K562 (cell line): ENCODE data around the gene SIRT2. TPM values are rescaled to one million over a fixed set of nuclear protein-coding genes. Genes with fewer than 3 reads are reported as not detected.

Source experiments
- CBX3 ChIP-seq, 2 experiments: IDR thresholded peaks; 1 replicate in 1 of 2; 2 replicates in 1 of 2; pipeline ENCODE4 v1.6.1; 2012; ENCODE audit warnings: inconsistent platforms in 2 of 2, low read length in 2 of 2, borderline replicate concordance in 1 of 2, control low read depth in 1 of 2
- CCAR2 ChIP-seq: fragments of 200-400 bp; formaldehyde crosslinking; IDR thresholded peaks from 2 replicates; pipeline ENCODE4 v1.6.1; 2017; ENCODE audit warnings: mild to moderate bottlenecking, low read depth, low read length
- CXXC5 ChIP-seq: fragments of 250-450 bp; sonication (Bioruptor Pico); IDR thresholded peaks from 2 replicates; pipeline ENCODE4 v1.8.0; 2022; ENCODE audit warnings: inconsistent platforms, mild to moderate bottlenecking, moderate library complexity
- ERF ChIP-seq: fragments of 450-650 bp; formaldehyde crosslinking; IDR thresholded peaks from 2 replicates; pipeline ENCODE4 v1.4.0; 2020; ENCODE audit warnings: mild to moderate bottlenecking, mixed read lengths
- EWSR1 ChIP-seq: fragments of 450-650 bp; IDR thresholded peaks from 2 replicates; pipeline ENCODE4 v1.6.1; 2018; ENCODE audit warnings: borderline replicate concordance, mild to moderate bottlenecking, low read depth, moderate library complexity; ENCODE audit not compliant: partially characterized antibody
- POLR2AphosphoS5 ChIP-seq: IDR thresholded peaks from 2 replicates; pipeline ENCODE4 v1.6.1; 2011; ENCODE audit warnings: mild to moderate bottlenecking, low read depth, low read length, moderate library complexity; ENCODE audit not compliant: control insufficient read depth, insufficient read depth
- SIN3A ChIP-seq, 2 experiments: fragments of 150-350 bp in 1 of 2; IDR thresholded peaks; 2 replicates each; pipeline ENCODE4 v1.6.1; 2011 to 2016; ENCODE audit warnings: borderline replicate concordance in 2 of 2, low read depth in 2 of 2, low read length in 2 of 2, mild to moderate bottlenecking in 2 of 2, moderate library complexity in 2 of 2; ENCODE audit not compliant: control insufficient read depth in 1 of 2
- SREBF2 ChIP-seq: sonication (generic); formaldehyde crosslinking; IDR thresholded peaks from 2 replicates; pipeline ENCODE4 v1.4.0; 2020; ENCODE audit warnings: mild to moderate bottlenecking, missing genetic modification reagents
- SRF ChIP-seq, 2 experiments: fragments of 250-450, 450-650 bp in 1 of 2; sonication (Bioruptor Pico) in 1 of 2; sonication (generic) in 1 of 2; formaldehyde crosslinking; IDR thresholded peaks; 2 replicates each; pipeline versions ENCODE4 v1.5.0 to v1.5.1; 2020 to 2022; ENCODE audit warnings: mild to moderate bottlenecking in 1 of 2, missing genetic modification reagents in 1 of 2
- SUPT5H ChIP-seq: fragments of 450-650 bp; IDR thresholded peaks from 2 replicates; pipeline ENCODE4 v1.6.1; 2016
- TEAD4 ChIP-seq, 2 experiments: sonication (generic) in 1 of 2; formaldehyde crosslinking in 1 of 2; IDR thresholded peaks; 2 replicates each; pipeline versions ENCODE4 v1.6.1 to v1.8.0; 2012 to 2022; ENCODE audit warnings: borderline replicate concordance in 1 of 2, inconsistent platforms in 1 of 2, low read length in 1 of 2, mild to moderate bottlenecking in 1 of 2, missing genetic modification reagents in 1 of 2
- TRIM24 ChIP-seq, 2 experiments: fragments of 450-650 bp; IDR thresholded peaks; 2 replicates each; pipeline ENCODE4 v1.6.1; 2016
- ZBED1 ChIP-seq: IDR thresholded peaks from 2 replicates; pipeline ENCODE4 v1.6.1; 2014
- ZBTB17 ChIP-seq: fragments of 450-650 bp; formaldehyde crosslinking; IDR thresholded peaks from 2 replicates; pipeline ENCODE4 v1.4.0; 2020; ENCODE audit warnings: mild to moderate bottlenecking
- ZNF561 ChIP-seq: fragments of 450-650 bp; formaldehyde crosslinking; conservative IDR thresholded peaks from 2 replicates; pipeline ENCODE4 v1.4.0; 2020; ENCODE audit warnings: mild to moderate bottlenecking, moderate library complexity
- polyA plus RNA-seq, 8 experiments: library from polyadenylated mRNA; depleted of rRNA in 4 of 8; stranded (reverse) in 5 of 8; unstranded in 3 of 8; fragments of >200 nt; fragmentation: Nextera tagmentation in 2 of 8; fragmentation: Illumina TruSeq in 1 of 8; extraction: Ambion mirVana in 2 of 8; extraction: Trizol in 1 of 8; gene quantifications; 2 replicates each; pipeline versions ENCODE4 v1.2.1 to v1.2.3, GENCODE V29; 2011 to 2014; ENCODE audit warnings: inconsistent platforms in 1 of 8, missing spikeins in 1 of 8
- total RNA-seq, 7 experiments: library from RNA; depleted of rRNA in 6 of 7; stranded (reverse); fragments of >200 nt in 6 of 7; fragmentation: Illumina TruSeq in 2 of 7; extraction: Trizol in 2 of 7; gene quantifications; 2 replicates each; pipeline versions ENCODE4 v1.2.1 to v1.2.3, GENCODE V29; 2011 to 2021; ENCODE audit warnings: low replicate concordance in 1 of 7
- TF ChIP-seq, protein P1 (sequence below), 2 experiments: fragments of 450-650 bp in 1 of 2; sonication (generic) in 1 of 2; formaldehyde crosslinking in 1 of 2; IDR thresholded peaks; 2 replicates each; pipeline versions ENCODE4 v1.7.1 to v1.9.0; 2016 to 2022; ENCODE audit warnings: inconsistent platforms in 1 of 2, mild to moderate bottlenecking in 1 of 2, missing genetic modification reagents in 1 of 2
- TF ChIP-seq, protein P2 (sequence below): fragments of 250-450 bp; sonication (Bioruptor Pico); IDR thresholded peaks from 2 replicates; pipeline ENCODE4 v1.8.0; 2021; ENCODE audit warnings: borderline replicate concordance, mild to moderate bottlenecking, moderate library complexity; ENCODE audit not compliant: poor library complexity, severe bottlenecking

SIRT2 gene
- total and polyA plus RNA-seq, 9 of the 15 experiments (the other 6 are each of a cell fraction or from before 2014, with no cell fraction given): 2.3 to 35.2 (median 22.9) TPM

GRCh38 chr19:38848299-38849146 lies 50.9 kb downstream of the SIRT2 start (continued):
- TF ChIP-seq TEAD4 (IDR thresholded peaks at IDR 0.05; ENCODE audit: low read length): no peak
- no peak for TF ChIP-seq TEAD4 (CRISPR knock-in tag; IDR thresholded peaks at IDR 0.05; ENCODE audit: borderline replicate concordance)
- TF ChIP-seq SUPT5H: 0 out of 2 replicates have a peak, but pooled peaks have one; percentile 30
- TF ChIP-seq, protein P1, sequence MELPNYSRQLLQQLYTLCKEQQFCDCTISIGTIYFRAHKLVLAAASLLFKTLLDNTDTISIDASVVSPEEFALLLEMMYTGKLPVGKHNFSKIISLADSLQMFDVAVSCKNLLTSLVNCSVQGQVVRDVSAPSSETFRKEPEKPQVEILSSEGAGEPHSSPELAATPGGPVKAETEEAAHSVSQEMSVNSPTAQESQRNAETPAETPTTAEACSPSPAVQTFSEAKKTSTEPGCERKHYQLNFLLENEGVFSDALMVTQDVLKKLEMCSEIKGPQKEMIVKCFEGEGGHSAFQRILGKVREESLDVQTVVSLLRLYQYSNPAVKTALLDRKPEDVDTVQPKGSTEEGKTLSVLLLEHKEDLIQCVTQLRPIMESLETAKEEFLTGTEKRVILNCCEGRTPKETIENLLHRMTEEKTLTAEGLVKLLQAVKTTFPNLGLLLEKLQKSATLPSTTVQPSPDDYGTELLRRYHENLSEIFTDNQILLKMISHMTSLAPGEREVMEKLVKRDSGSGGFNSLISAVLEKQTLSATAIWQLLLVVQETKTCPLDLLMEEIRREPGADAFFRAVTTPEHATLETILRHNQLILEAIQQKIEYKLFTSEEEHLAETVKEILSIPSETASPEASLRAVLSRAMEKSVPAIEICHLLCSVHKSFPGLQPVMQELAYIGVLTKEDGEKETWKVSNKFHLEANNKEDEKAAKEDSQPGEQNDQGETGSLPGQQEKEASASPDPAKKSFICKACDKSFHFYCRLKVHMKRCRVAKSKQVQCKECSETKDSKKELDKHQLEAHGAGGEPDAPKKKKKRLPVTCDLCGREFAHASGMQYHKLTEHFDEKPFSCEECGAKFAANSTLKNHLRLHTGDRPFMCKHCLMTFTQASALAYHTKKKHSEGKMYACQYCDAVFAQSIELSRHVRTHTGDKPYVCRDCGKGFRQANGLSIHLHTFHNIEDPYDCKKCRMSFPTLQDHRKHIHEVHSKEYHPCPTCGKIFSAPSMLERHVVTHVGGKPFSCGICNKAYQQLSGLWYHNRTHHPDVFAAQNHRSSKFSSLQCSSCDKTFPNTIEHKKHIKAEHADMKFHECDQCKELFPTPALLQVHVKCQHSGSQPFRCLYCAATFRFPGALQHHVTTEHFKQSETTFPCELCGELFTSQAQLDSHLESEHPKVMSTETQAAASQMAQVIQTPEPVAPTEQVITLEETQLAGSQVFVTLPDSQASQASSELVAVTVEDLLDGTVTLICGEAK (IDR thresholded peaks at IDR 0.05): peak; percentile 52; the same call in 1 of the 2 replicates
- TF ChIP-seq, protein P1 (CRISPR knock-in tag; IDR thresholded peaks at IDR 0.05): no peak
- TF ChIP-seq, protein P2, sequence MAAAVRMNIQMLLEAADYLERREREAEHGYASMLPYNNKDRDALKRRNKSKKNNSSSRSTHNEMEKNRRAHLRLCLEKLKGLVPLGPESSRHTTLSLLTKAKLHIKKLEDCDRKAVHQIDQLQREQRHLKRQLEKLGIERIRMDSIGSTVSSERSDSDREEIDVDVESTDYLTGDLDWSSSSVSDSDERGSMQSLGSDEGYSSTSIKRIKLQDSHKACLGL (CRISPR knock-in tag): no peak
- no peak for TF ChIP-seq CXXC5 (CRISPR knock-in tag)
- no peak for TF ChIP-seq SRF (CRISPR knock-in tag; IDR thresholded peaks at IDR 0.05)
- TF ChIP-seq ZBED1: no peak
- TF ChIP-seq EWSR1: no peak
- TF ChIP-seq SIN3A (IDR thresholded peaks at IDR 0.05; ENCODE audit: borderline replicate concordance in 2 of 2, control insufficient read depth in 1 of 2, low read depth in 2 of 2, low read length in 2 of 2): peak in 1 of 2 experiments; percentile 19; a peak in 1 of 4 replicates
- no peak for TF ChIP-seq ZBTB17 (CRISPR knock-in tag)
- TF ChIP-seq SREBF2 (CRISPR knock-in tag): 0 out of 2 replicates have a peak, but pooled peaks have one; percentile 31
- TF ChIP-seq CCAR2: no peak
- no peak for TF ChIP-seq ERF (CRISPR knock-in tag)
- TF ChIP-seq TRIM24 (IDR thresholded peaks at IDR 0.05): no peak
- TF ChIP-seq POLR2AphosphoS5: no peak
- no peak for TF ChIP-seq ZNF561 (CRISPR knock-in tag)
- TF ChIP-seq CBX3 (IDR thresholded peaks at IDR 0.05; ENCODE audit: borderline replicate concordance in 1 of 2, low read length in 2 of 2): no peak
